OCI-LY7 (cell line): ENCODE measurements around the gene PDILT.

Experiments
- CTCF ChIP-seq: fragments of 200-600 bp; sonication (generic); conservative IDR thresholded peaks from 2 replicates; pipeline ENCODE4 v1.5.1; 2014; ENCODE audit warnings: mild to moderate bottlenecking, antibody characterized with exemption, low read length, moderate library complexity, mixed read lengths
- EZH2phosphoT487 ChIP-seq: fragments of 200-600 bp; sonication (generic); IDR thresholded peaks from 2 replicates; pipeline ENCODE4 v1.6.1; 2018; ENCODE audit warnings: low read depth, borderline replicate concordance, mild to moderate bottlenecking, mixed run types, antibody characterized with exemption, low read length, moderate library complexity, mixed read lengths

GRCh38 chr16:20383106-20384029 is 21.2 kb downstream of the PDILT start:
- TF ChIP-seq CTCF (peak; percentile 81), EZH2phosphoT487 (no peak)
